Aorta (tissue), 5 donors: ENCODE measurements around the gene NRIP3. TPM values are rescaled to one million over a fixed set of nuclear protein-coding genes. Genes with fewer than 3 reads are reported as not detected.
"Not testable (repeated sequence)": the region's sequence is repeated elsewhere in the genome, so short reads cannot be mapped to it uniquely, and the experiment has no call there.

Experiments
- ATAC-seq: fragments of 200-7000 bp; cut with Tn5 transposase; one replicate; pipeline ENCODE4 v1.9.1; 2022; ENCODE audit warnings: moderate library complexity; ENCODE audit not compliant: low FRiP score
- DNase-seq, 2 donors: peaks; one replicate each; pipeline ENCODE4 v3.0.0-alpha.2; 2020
- H3K27ac ChIP-seq, 2 donors: one replicate each; pipeline ENCODE4 v1.5.1; 2013; ENCODE audit warnings: low read length in 2 of 2, mild to moderate bottlenecking in 2 of 2, moderate library complexity in 2 of 2, control low read depth in 1 of 2, inconsistent platforms in 1 of 2, low read depth in 1 of 2
- H3K27me3 ChIP-seq, 2 donors: one replicate each; pipeline ENCODE4 v1.6.1; 2013; ENCODE audit warnings: control low read depth in 1 of 2, low read length in 1 of 2, mild to moderate bottlenecking in 1 of 2, moderate library complexity in 1 of 2; ENCODE audit not compliant: insufficient read depth in 2 of 2, control insufficient read depth in 1 of 2
- H3K36me3 ChIP-seq, 2 donors: one replicate each; pipeline ENCODE4 v1.6.1; 2013; ENCODE audit warnings: control low read depth in 1 of 2, low read length in 1 of 2, mild to moderate bottlenecking in 1 of 2; ENCODE audit not compliant: insufficient read depth in 2 of 2, control insufficient read depth in 1 of 2
- H3K4me1 ChIP-seq, 2 donors: one replicate each; pipeline ENCODE4 v1.6.1; 2013; ENCODE audit warnings: low read length in 2 of 2, control low read depth in 1 of 2, mild to moderate bottlenecking in 1 of 2, moderate library complexity in 1 of 2; ENCODE audit not compliant: insufficient read depth in 2 of 2, control insufficient read depth in 1 of 2
- H3K4me3 ChIP-seq, 2 donors: one replicate each; pipeline ENCODE4 v1.5.1; 2013; ENCODE audit warnings: low read length in 2 of 2, control low read depth in 1 of 2, mild to moderate bottlenecking in 1 of 2
- H3K9me3 ChIP-seq: one replicate; pipeline ENCODE4 v1.6.1; 2013; ENCODE audit warnings: mild to moderate bottlenecking, low read length; ENCODE audit not compliant: control insufficient read depth
- WGBS, 2 donors: extraction: QIAGEN DNeasy Blood & Tissue Kit; methylation state at CpG; one replicate each; pipeline ENCODE4 v1.1.7; 2013; 5-methylcytosine and 5-hydroxymethylcytosine counted together
- intact Hi-C, 2 donors: fragments of 100-400 bp; cut with DNase I; formaldehyde crosslinking; loops; one replicate each; pipeline versions ENCODE4 v1.14.2 to v1.15.0; 2022
- polyA plus RNA-seq, 2 donors: library from polyadenylated mRNA; stranded (reverse); fragments of 200-250 nt; gene quantifications; one replicate each; pipeline ENCODE4 v1.2.3, GENCODE V29; 2013
- total RNA-seq, 2 donors: library from RNA; stranded (reverse); fragmentation: NEBNext Ultra II Directional; extraction: Animal tissue kit (Norgen Biotek cat#: 25700); gene quantifications; one replicate each; pipeline ENCODE4 v1.2.1, GENCODE V29; 2021
- donor health status: healthy with polysubstance abuse.
- donor health status: Bipolar disorder and iron deficiency.
- donor health status: DM: no; HTN: no; CAD: no.
- donor health status: DM: no; HTN: no; CAD: no.
- donor health status: DM: yes; HTN: yes; CAD: no.

Gene NRIP3
- total and polyA plus RNA-seq, 4 donors: 0.63 to 2.6 (median 1.6) TPM

DNA sequence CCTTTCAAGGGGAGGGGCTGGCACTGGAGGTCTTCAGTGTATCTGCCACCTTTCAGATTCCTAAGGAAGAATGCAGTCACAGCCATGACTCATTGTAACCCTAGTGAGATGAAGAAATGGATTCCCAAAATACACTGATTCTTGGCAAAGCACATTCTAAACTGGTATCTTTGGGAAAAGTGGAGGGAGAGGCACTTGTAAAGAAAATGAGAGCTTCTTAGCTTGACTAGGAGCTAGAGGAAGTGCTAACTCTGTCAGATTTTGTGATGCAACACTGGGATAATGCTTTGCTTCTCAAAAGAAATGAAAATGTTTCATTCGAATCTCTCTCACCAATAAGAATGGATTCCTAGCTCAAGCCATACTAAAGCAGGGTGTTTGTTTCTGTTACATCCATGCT is 14.3 kb downstream of the NRIP3 start:
- intact Hi-C loops: no loop called here
- Histone ChIP-seq H3K4me3 (no peak overlapping the region), H3K36me3 (no peaks in the 10 kb centered on the region), H3K9me3 (no peaks in the 10 kb centered on the region), H3K27ac (no peak overlapping the region), H3K27me3 (no peaks in the 10 kb centered on the region), H3K4me1 (peaks cover 2 to 3% of the 10 kb centered on the region in 2 donors)
- ATAC-seq (no peak), DNase-seq (no peak)
- WGBS, 2 donors: 75% methylated on average over 1 of the region's 1 CpG

DNA sequence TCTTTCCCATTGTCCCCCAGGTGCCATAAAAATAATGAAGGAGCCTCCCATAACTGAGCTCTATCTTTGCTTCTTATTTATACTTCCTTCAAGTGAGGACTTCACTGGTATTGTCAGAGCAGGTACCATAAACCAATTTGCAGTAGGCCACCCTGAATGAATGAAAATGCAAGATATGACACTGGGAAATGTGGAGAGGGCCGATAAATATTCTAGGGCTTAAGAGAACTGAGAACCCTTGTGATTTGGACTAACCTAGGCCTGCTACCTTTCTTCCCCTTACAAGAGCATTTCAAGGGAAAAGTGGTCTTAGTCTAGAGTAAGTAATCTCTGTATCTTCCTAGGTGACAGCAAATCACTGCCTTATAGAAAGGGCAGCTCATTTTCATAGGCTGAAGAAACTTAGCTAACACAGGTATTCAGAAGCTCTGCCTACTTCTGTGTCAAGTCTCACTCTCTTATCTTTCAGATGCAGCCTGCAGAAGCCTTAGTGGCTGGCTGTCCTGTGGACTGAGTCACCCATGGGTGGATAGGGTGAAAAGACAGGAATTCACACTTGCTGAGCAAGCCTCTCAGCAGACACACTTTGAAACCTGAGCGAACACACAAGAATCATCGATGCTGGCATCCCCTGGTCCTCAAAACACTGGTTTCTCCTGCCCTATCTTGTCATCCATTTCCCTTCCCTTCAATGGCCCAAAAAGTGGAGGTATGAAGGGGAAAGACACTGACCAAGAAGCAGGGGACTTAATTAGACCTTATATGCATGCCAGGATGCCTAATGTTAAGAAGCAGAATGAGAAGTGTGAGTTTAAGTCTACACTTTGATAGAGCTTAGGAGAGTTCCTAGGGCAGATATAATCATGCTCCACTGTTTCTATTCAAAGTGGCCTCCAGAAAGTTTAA is 15.2 kb downstream of the NRIP3 start:
- no peaks in the 10 kb centered on the region for H3K9me3 ChIP-seq
- H3K36me3 ChIP-seq: no peaks in the 10 kb centered on the region
- ATAC-seq: no peak
- intact Hi-C loops: no loop called here
- H3K4me1 ChIP-seq: peaks cover 2 to 3% of the 10 kb centered on the region in 2 donors
- 63 to 79% methylated on average over 3 of the region's 3 CpGs for WGBS, 2 donors
- H3K27ac ChIP-seq: no peak overlapping the region
- no peak overlapping the region for H3K4me3 ChIP-seq
- DNase-seq: no peak
- no peaks in the 10 kb centered on the region for H3K27me3 ChIP-seq

DNA sequence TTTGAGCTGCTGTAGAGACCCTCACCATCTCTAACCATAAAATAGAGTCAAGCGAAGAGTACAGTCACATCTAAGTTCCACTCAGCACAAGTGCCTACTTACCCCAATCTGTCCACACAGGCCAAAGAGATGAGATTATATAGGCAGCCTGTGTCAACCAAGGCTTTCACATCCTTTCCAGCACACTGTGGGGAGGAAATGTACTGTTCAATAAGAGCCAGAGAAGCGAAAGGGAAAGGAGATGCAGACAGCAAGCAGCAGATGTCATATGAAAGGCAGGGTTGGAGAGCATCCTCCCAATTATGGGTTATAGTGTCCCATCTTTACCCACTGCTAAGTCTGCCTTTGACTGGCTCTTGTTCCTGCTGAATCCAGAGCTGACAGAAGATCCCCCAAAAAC is 16.4 kb downstream of the NRIP3 start:
- DNase-seq (no peak), ATAC-seq (no peak)
- Histone ChIP-seq H3K9me3 (no peaks in the 10 kb centered on the region), H3K4me3 (no peak overlapping the region), H3K36me3 (no peaks in the 10 kb centered on the region), H3K27me3 (no peaks in the 10 kb centered on the region), H3K4me1 (peaks cover 2 to 3% of the 10 kb centered on the region in 2 donors), H3K27ac (no peak overlapping the region)
- WGBS, 2 donors: 91 to 97% methylated on average over 2 of the region's 2 CpGs
- intact Hi-C loops: no loop called here

DNA sequence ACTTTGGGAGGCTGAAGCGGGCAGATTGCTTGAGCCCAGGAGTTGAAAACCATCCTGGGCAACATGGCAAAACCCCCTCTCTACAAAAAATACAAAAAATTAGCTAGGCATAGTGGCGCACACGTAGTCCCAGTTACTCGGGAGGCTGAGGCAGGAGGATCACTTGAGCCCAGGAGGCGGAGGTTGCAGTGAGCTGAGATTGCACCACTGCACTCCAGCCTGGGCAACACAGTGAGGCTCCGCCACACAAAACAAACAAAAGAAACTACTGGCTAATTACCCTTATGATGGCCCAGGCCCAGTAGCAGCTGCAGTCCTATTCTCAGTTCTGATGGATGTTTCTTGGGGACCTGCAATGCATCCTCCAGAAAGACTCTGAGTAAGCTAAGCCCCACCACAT is 17.0 kb downstream of the NRIP3 start:
- H3K36me3 ChIP-seq, ATAC-seq, H3K9me3 ChIP-seq, H3K4me1 ChIP-seq, DNase-seq, H3K4me3 ChIP-seq, H3K27ac ChIP-seq, H3K27me3 ChIP-seq, intact Hi-C loops: not testable (repeated sequence)
- WGBS, 2 donors: 97% methylated on average over 6 of the region's 6 CpGs

DNA sequence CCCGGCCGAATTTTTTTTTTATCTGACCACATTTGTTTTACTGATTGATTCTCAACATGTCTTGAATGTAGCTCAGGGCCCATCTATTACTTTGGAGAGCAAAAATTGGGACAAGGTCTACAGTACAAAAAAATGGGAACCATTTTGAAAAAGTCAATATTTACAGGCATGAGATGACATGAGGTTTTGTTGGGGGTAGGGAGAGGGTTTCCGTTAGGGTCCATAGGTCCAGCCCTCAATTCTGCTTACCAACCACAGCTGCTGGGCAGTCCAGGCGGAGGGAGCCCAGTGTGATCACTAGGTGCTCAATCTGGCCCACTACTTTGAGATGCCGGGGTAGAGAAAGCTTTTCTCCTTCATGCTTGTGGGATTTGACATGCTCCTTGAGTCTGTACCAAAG is 18.3 kb downstream of the NRIP3 start:
- Histone ChIP-seq H3K27ac (no peak overlapping the region), H3K27me3 (no peaks in the 10 kb centered on the region), H3K4me1 (peaks cover 2 to 3% of the 10 kb centered on the region in 2 donors), H3K9me3 (no peaks in the 10 kb centered on the region), H3K4me3 (no peak overlapping the region), H3K36me3 (no peaks in the 10 kb centered on the region)
- no peak for DNase-seq
- ATAC-seq: no peak
- 92 to 93% methylated on average over 5 of the region's 5 CpGs for WGBS, 2 donors
- intact Hi-C loops: no loop called here

DNA sequence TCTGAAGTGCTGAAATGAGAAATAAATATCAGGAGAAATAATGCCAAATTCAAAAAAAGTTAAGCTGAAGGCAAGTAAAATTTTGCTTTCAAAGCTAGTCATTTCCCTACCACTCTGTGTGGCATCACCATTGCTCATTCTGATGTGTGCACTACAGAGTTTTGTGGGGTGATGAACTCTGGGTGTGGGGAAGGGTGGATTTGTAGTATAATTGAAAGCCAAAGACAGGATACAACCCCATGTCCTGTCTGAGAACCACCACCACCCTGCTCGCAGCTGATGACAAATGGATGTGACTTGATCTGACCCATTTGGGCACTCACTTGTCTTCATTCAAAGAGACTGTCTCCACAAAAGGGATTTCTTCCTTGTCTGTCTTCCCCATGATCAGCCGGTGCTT is 20.2 kb downstream of the NRIP3 start:
- H3K9me3 ChIP-seq: no peaks in the 10 kb centered on the region
- intact Hi-C loops: no loop called here
- no peak overlapping the region for H3K4me3 ChIP-seq
- 84 to 92% methylated on average over 2 of the region's 2 CpGs for WGBS, 2 donors
- DNase-seq: no peak
- peaks cover 0 to under 1% of the 10 kb centered on the region in 2 donors for H3K4me1 ChIP-seq
- no peaks in the 10 kb centered on the region for H3K36me3 ChIP-seq
- H3K27me3 ChIP-seq: no peaks in the 10 kb centered on the region
- H3K27ac ChIP-seq: no peak overlapping the region
- ATAC-seq: no peak

DNA sequence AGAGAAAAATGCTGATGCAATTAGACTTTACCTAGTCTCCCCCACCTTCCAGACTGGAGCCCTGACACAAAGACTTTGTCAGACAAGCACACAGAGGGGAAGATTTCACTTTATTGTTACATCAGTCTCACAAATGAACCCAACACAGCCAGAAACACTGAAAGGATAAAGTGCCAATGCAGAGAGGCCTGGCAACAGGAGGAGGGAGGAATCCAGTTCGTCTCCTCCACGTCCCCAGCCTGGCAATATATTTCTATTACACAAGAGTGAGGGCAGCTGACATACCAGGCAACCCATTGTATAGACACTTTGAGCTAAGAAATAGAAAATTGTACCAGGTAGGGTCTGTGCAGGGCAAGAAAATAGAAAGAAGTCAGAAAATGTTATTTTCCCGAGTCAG is 23.3 kb downstream of the NRIP3 start:
- Histone ChIP-seq H3K4me1 (no peaks in the 10 kb centered on the region), H3K9me3 (no peaks in the 10 kb centered on the region), H3K27me3 (no peaks in the 10 kb centered on the region), H3K27ac (no peak overlapping the region), H3K4me3 (no peak overlapping the region), H3K36me3 (no peaks in the 10 kb centered on the region)
- no peak for DNase-seq
- 66 to 72% methylated on average over 3 of the region's 3 CpGs for WGBS, 2 donors
- no peak for ATAC-seq
- intact Hi-C loops: no loop called here

DNA sequence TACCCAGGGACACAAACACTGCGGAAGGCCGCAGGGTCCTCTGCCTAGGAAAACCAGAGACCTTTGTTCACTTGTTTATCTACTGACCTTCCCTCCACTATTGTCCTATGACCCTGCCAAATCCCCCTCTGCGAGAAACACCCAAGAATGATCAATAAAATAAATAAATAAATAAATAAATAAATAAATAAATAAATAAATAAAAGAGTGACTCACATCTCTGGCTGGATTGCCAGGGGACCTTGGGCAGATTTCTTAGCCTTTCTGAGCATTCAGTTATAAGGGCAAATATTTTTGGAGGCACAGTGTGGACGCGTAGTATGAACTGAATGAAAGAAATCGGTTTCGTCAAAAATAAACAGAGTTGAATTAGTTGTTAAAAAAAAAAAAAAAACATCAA is 24.4 kb downstream of the NRIP3 start:
- H3K4me1 ChIP-seq, H3K4me3 ChIP-seq, intact Hi-C loops, H3K27me3 ChIP-seq, DNase-seq, ATAC-seq, H3K27ac ChIP-seq, H3K36me3 ChIP-seq, H3K9me3 ChIP-seq: not testable (repeated sequence)
- WGBS, 2 donors: 90% methylated on average over 4 to 5 of the region's 7 CpGs

DNA sequence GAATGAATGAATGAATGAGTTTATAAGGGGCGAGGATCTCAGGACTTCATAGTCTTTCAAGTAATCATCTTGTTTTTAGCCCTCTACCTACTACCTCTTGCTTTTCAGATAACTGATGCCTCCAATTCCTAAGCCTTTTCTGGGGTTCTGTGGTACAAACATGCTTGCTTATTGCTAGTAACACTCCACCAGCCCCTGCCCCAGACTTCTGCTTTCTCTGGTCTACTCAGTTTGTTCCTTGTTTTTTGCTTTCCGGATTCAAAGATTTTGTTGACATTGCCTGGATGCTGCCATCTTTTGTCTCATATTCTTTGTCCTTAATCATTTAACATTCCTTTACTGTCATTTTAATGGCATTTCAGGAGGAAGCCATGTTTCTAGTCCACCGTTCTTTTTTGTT is 30.7 kb downstream of the NRIP3 start:
- Histone ChIP-seq H3K4me1 (no peaks in the 10 kb centered on the region), H3K27ac (no peak overlapping the region), H3K36me3 (no peaks in the 10 kb centered on the region), H3K9me3 (no peaks in the 10 kb centered on the region), H3K4me3 (no peak overlapping the region), H3K27me3 (no peaks in the 10 kb centered on the region)
- DNase-seq (no peak), ATAC-seq (no peak)
- intact Hi-C loops: no loop called here
- 56% methylated on average over 3 of the region's 3 CpGs for WGBS, 2 donors
